Heart left ventricle (tissue), 16 donors: ENCODE measurements around the gene MAP10. TPM values are rescaled to one million over a fixed set of nuclear protein-coding genes. Genes with fewer than 3 reads are reported as not detected.

Source experiments
- ATAC-seq, 4 donors: fragments of 200-7000 bp; cut with Tn5 transposase; one replicate each; pipeline ENCODE4 v1.9.1; 2020 to 2022; ENCODE audit warnings: moderate library complexity in 4 of 4, mild to moderate bottlenecking in 3 of 4, moderate number of reproducible peaks in 1 of 4
- DNase-seq, 5 donors: peaks; one replicate each; pipeline ENCODE4 v3.0.0-alpha.2; 2020
- H3K27ac ChIP-seq, 12 donors: fragments of 200-600 bp; sonication (generic) in 4 of 12; one replicate each; pipeline versions ENCODE4 v1.5.0 to v1.8.0; 2016 to 2022; ENCODE audit warnings: mild to moderate bottlenecking in 2 of 12
- H3K27me3 ChIP-seq, 9 donors: fragments of 200-600 bp; sonication (generic) in 2 of 9; one replicate each; pipeline versions ENCODE4 v1.5.1 to v1.8.0; 2016 to 2022; ENCODE audit warnings: mild to moderate bottlenecking in 3 of 9
- H3K36me3 ChIP-seq, 9 donors: fragments of 200-600 bp; sonication (generic) in 2 of 9; one replicate each; pipeline versions ENCODE4 v1.5.0 to v1.8.0; 2018 to 2022; ENCODE audit warnings: mild to moderate bottlenecking in 2 of 9
- H3K4me1 ChIP-seq, 12 donors: fragments of 200-600 bp; sonication (generic) in 4 of 12; one replicate each; pipeline versions ENCODE4 v1.5.0 to v1.8.0; 2016 to 2022; ENCODE audit warnings: mild to moderate bottlenecking in 3 of 12
- H3K4me3 ChIP-seq, 12 donors: fragments of 200-600 bp; sonication (generic) in 4 of 12; one replicate each; pipeline versions ENCODE4 v1.5.0 to v1.8.0; 2017 to 2022; ENCODE audit warnings: mild to moderate bottlenecking in 9 of 12, moderate library complexity in 4 of 12
- H3K9me3 ChIP-seq, 12 donors: fragments of 200-600 bp; sonication (generic) in 4 of 12; one replicate each; pipeline versions ENCODE4 v1.5.0 to v1.8.0; 2016 to 2022; ENCODE audit warnings: mild to moderate bottlenecking in 1 of 12
- CTCF ChIP-seq, 12 donors: fragments of 200-600 bp; sonication (generic) in 4 of 12; IDR thresholded peaks; one replicate each; pipeline versions ENCODE4 v1.5.0 to v1.8.0; 2018 to 2022; ENCODE audit warnings: antibody characterized with exemption in 12 of 12, mild to moderate bottlenecking in 5 of 12
- POLR2A ChIP-seq, 2 donors: fragments of 450-650 bp; IDR thresholded peaks; one replicate each; pipeline ENCODE4 v1.6.1; 2017; ENCODE audit warnings: antibody characterized with exemption in 2 of 2, mild to moderate bottlenecking in 2 of 2, moderate library complexity in 2 of 2
- WGBS, 4 donors: extraction: QIAGEN DNeasy Blood & Tissue Kit in 2 of 4; methylation state at CpG; one replicate each; pipeline versions ENCODE4 v1.1.5 to v1.1.7; 2013 to 2018; 5-methylcytosine and 5-hydroxymethylcytosine counted together
- intact Hi-C, 10 donors: fragments of 100-400 bp; cut with DNase I; formaldehyde crosslinking; loops; one replicate each; pipeline versions ENCODE4 v1.11.1 to v1.14.2; 2022
- polyA plus RNA-seq, 2 donors: library from polyadenylated mRNA; stranded (reverse); fragments of 200-250 nt; gene quantifications; one replicate each; pipeline ENCODE4 v1.2.3, GENCODE V29; 2013
- total RNA-seq, 9 donors: library from RNA; depleted of rRNA in 2 of 9; stranded (reverse); fragments of >200 nt in 2 of 9; fragmentation: NEBNext Ultra II Directional in 3 of 9; extraction: Animal tissue kit (Norgen Biotek cat#: 25700) in 3 of 9; gene quantifications; one replicate each; pipeline versions ENCODE4 v1.1.0 to v1.2.4, GENCODE V29; 2016 to 2023
- donor health status: ischemic (EF 13 %, LVEDD 7.1; RV severe dilation, severe dysfunction).
- donor health status: healthy with polysubstance abuse.
- donor health status: DM: no; HTN: yes; CAD: no.
- donor health status: DM: no; HTN: no; CAD: no.
- donor health status: ischemic (EF 25% LVEDD 6.9; RV normal size, moderate dysfunction).
- donor health status: ischemic (EF 25% LVEDD 5.7; RV mildly dilated, moderate dysfunction).
- donor health status: healthy.
- donor health status: DM: yes; HTN: yes; CAD: no.
- donor health status: ischemic (EF 35%, LVEDD 5.7; RV mildly dilated, moderate dysfunction).
- donor health status: nonischemic (EF 11% LVEDD 7.7; RV severe dilation, severe dysfunction).
- donor health status: DM: yes; HTN: yes; CAD: no.
- donor health status: PGD.
- donor health status: ischemic (EF 29% LVEDD 5.4; RV normal size, mild dysfunction).
- donor health status: nonischemic (EF 23%, LVEDD 6.1; RV moderate dilation, normal function).

MAP10 gene
- total and polyA plus RNA-seq, 11 donors, result 1.5 to 4.9 (median 3.5) TPM

GRCh38 chr1:232830661-232831060, 25.4 kb downstream of the MAP10 start:
- DNase-seq (no peak), ATAC-seq (no peak)
- intact Hi-C loops, result no loop called here
- H3K27me3 ChIP-seq, result no peaks in the 10 kb centered on the region
- no peak overlapping the region for H3K27ac ChIP-seq
- H3K4me3 ChIP-seq, result no peak overlapping the region
- TF ChIP-seq POLR2A (IDR thresholded peaks at IDR 0.05) (no peak), CTCF (IDR thresholded peaks at IDR 0.05) (no peak)
- no peaks in the 10 kb centered on the region for H3K36me3 ChIP-seq
- peaks cover 0 to 7% (median 0%) of the 10 kb centered on the region in 12 donors for H3K4me1 ChIP-seq
- WGBS, 4 donors, result 88 to 98% (median 95%) methylated on average over 2 of the region's 2 CpGs
- H3K9me3 ChIP-seq, result peaks cover 0 to 9% (median 0%) of the 10 kb centered on the region in 12 donors

GRCh38 chr1:232831895-232832294, 26.7 kb downstream of the MAP10 start:
- Histone ChIP-seq H3K4me1 (peaks cover 0 to 7% (median 0%) of the 10 kb centered on the region in 12 donors), H3K27ac (no peak overlapping the region), H3K27me3 (no peaks in the 10 kb centered on the region), H3K36me3 (no peaks in the 10 kb centered on the region), H3K4me3 (no peak overlapping the region), H3K9me3 (peaks cover 0 to 5% (median 0%) of the 10 kb centered on the region in 12 donors)
- intact Hi-C loops, result no loop called here
- TF ChIP-seq POLR2A (IDR thresholded peaks at IDR 0.05), result no peak
- TF ChIP-seq CTCF (IDR thresholded peaks at IDR 0.05), result no peak
- 92 to 96% (median 94%) methylated on average over 2 of the region's 2 CpGs for WGBS, 4 donors
- DNase-seq (no peak), ATAC-seq (no peak)

- H3K27me3 ChIP-seq, result no peaks in the 10 kb centered on the region
- no peak for DNase-seq
- TF ChIP-seq CTCF (IDR thresholded peaks at IDR 0.05) (no peak), POLR2A (IDR thresholded peaks at IDR 0.05) (no peak)
- H3K27ac ChIP-seq, result no peak overlapping the region
- H3K4me1 ChIP-seq, result peaks cover 0 to 7% (median 0%) of the 10 kb centered on the region in 12 donors
- no peak for ATAC-seq
- H3K4me3 ChIP-seq, result no peak overlapping the region
- H3K9me3 ChIP-seq, result peaks cover 0 to 5% (median 0%) of the 10 kb centered on the region in 12 donors
- WGBS, 4 donors, result 50 to 67% (median 59%) methylated on average over 3 of the region's 3 CpGs
- H3K36me3 ChIP-seq, result no peaks in the 10 kb centered on the region
- intact Hi-C loops, result no loop called here
Measured at GRCh38 chr1:232834066-232834465, 28.9 kb downstream of the MAP10 start.

GRCh38 chr1:232835166-232835565, 29.9 kb downstream of the MAP10 start:
- Histone ChIP-seq H3K27ac (no peak overlapping the region), H3K4me3 (no peak overlapping the region), H3K9me3 (peaks cover 0 to 5% (median 0%) of the 10 kb centered on the region in 12 donors), H3K27me3 (no peaks in the 10 kb centered on the region), H3K4me1 (peaks cover 0 to 7% (median 0%) of the 10 kb centered on the region in 12 donors), H3K36me3 (no peaks in the 10 kb centered on the region)
- TF ChIP-seq POLR2A (IDR thresholded peaks at IDR 0.05), result no peak
- DNase-seq (no peak), ATAC-seq (no peak)
- intact Hi-C loops, result no loop called here
- WGBS, 4 donors, result 32 to 41% (median 35%) methylated on average over 6 of the region's 6 CpGs

- Histone ChIP-seq H3K27me3 (no peaks in the 10 kb centered on the region), H3K27ac (no peak overlapping the region), H3K36me3 (no peaks in the 10 kb centered on the region), H3K9me3 (peaks cover 0 to 5% (median 0%) of the 10 kb centered on the region in 12 donors), H3K4me1 (peaks cover 0 to 7% (median 0%) of the 10 kb centered on the region in 12 donors), H3K4me3 (no peak overlapping the region)
- no peak for DNase-seq
- TF ChIP-seq CTCF (IDR thresholded peaks at IDR 0.05) (no peak), POLR2A (IDR thresholded peaks at IDR 0.05) (no peak)
- intact Hi-C loops, result no loop called here
- no peak for ATAC-seq
- WGBS, 4 donors, result 83 to 90% (median 88%) methylated on average over 4 of the region's 4 CpGs
Measured at GRCh38 chr1:232837087-232837486, 31.9 kb downstream of the MAP10 start.
